ENCODE measurements around the gene CASZ1. TPM values are rescaled to one million over a fixed set of nuclear protein-coding genes. Genes with fewer than 3 reads are reported as not detected.

Gene CASZ1
- total RNA-seq, 6 experiments from 2014 or later, result 0.14 to 0.67 (median 0.43) TPM

- no peaks in the 10 kb centered on the region for H3K4me1 Mint-ChIP-seq (ENCODE audit: low read depth)
- H3K27me3 Mint-ChIP-seq (ENCODE audit: insufficient read depth), result no peaks in the 10 kb centered on the region; the same call in none of the 2 replicates
- no peak overlapping the region for H3K4me3 Mint-ChIP-seq
- no peak overlapping the region for H3K27ac Mint-ChIP-seq
- DNase-seq, result no peak
- no peaks in the 10 kb centered on the region for H3K36me3 Mint-ChIP-seq (ENCODE audit: low read depth)
- no peaks in the 10 kb centered on the region for H3K9me3 Mint-ChIP-seq
- TF ChIP-seq CTCF (IDR thresholded peaks at IDR 0.05), result no peak
Measured at GRCh38 chr1:10635085-10635896, 161.2 kb downstream of the CASZ1 start.

GRCh38 chr1:10634428-10635084 lies 161.9 kb downstream of the CASZ1 start:
- Mint-ChIP-seq H3K27me3 (ENCODE audit: insufficient read depth) (no peaks in the 10 kb centered on the region; the same call in none of the 2 replicates), H3K36me3 (ENCODE audit: low read depth) (no peaks in the 10 kb centered on the region)

GRCh38 chr1:10634075-10634427 lies 162.4 kb downstream of the CASZ1 start:
- no peak overlapping the region for H3K4me3 Mint-ChIP-seq
- no peak for DNase-seq
- no peaks in the 10 kb centered on the region for H3K9me3 Mint-ChIP-seq
- TF ChIP-seq CTCF (IDR thresholded peaks at IDR 0.05), result no peak
- H3K27ac Mint-ChIP-seq, result no peak overlapping the region
- no peaks in the 10 kb centered on the region; the same call in none of the 2 replicates for H3K27me3 Mint-ChIP-seq (ENCODE audit: insufficient read depth)
- no peaks in the 10 kb centered on the region for H3K4me1 Mint-ChIP-seq (ENCODE audit: low read depth)
- no peaks in the 10 kb centered on the region for H3K36me3 Mint-ChIP-seq (ENCODE audit: low read depth)

More at GRCh38 chr1:10634428-10635084, 161.9 kb downstream of the CASZ1 start:
- no peak overlapping the region for H3K4me3 Mint-ChIP-seq
- no peaks in the 10 kb centered on the region for H3K4me1 Mint-ChIP-seq (ENCODE audit: low read depth)
- no peak for TF ChIP-seq CTCF (IDR thresholded peaks at IDR 0.05)
- DNase-seq, result no peak
- no peak overlapping the region for H3K27ac Mint-ChIP-seq
- no peaks in the 10 kb centered on the region for H3K9me3 Mint-ChIP-seq

GRCh38 chr1:10633416-10633815 lies 163.0 kb downstream of the CASZ1 start:
- no peak for DNase-seq
- TF ChIP-seq CTCF (IDR thresholded peaks at IDR 0.05), result no peak
- Mint-ChIP-seq H3K4me3 (no peak overlapping the region), H3K36me3 (ENCODE audit: low read depth) (no peaks in the 10 kb centered on the region), H3K27ac (no peak overlapping the region), H3K4me1 (ENCODE audit: low read depth) (no peaks in the 10 kb centered on the region), H3K27me3 (ENCODE audit: insufficient read depth) (no peaks in the 10 kb centered on the region; the same call in none of the 2 replicates), H3K9me3 (no peaks in the 10 kb centered on the region)

- no peak for DNase-seq
- Mint-ChIP-seq H3K4me3 (no peak overlapping the region), H3K4me1 (ENCODE audit: low read depth) (no peaks in the 10 kb centered on the region), H3K27ac (no peak overlapping the region), H3K36me3 (ENCODE audit: low read depth) (no peaks in the 10 kb centered on the region), H3K27me3 (ENCODE audit: insufficient read depth) (no peaks in the 10 kb centered on the region; the same call in none of the 2 replicates), H3K9me3 (no peaks in the 10 kb centered on the region)
- TF ChIP-seq CTCF (IDR thresholded peaks at IDR 0.05), result no peak
Measured at GRCh38 chr1:10632691-10633090, 163.8 kb downstream of the CASZ1 start.
